Suprapubic skin (tissue), 4 donors: Measurements from ENCODE around the gene TAF1. TPM values are rescaled to one million over a fixed set of nuclear protein-coding genes. Genes with fewer than 3 reads are reported as not detected.

Experiments used
- DNase-seq, 2 donors: peaks; one replicate each; pipeline ENCODE4 v3.0.0-alpha.2; 2019; ENCODE audit warnings: low spot score in 2 of 2
- H3K27ac ChIP-seq: fragments of 200-600 bp; sonication (generic); one replicate; pipeline ENCODE4 v1.5.1; 2019
- H3K27me3 ChIP-seq: fragments of 200-600 bp; sonication (generic); one replicate; pipeline ENCODE4 v1.5.1; 2019
- H3K36me3 ChIP-seq: fragments of 200-600 bp; sonication (generic); one replicate; pipeline ENCODE4 v1.5.1; 2019
- H3K4me1 ChIP-seq: fragments of 200-600 bp; sonication (generic); one replicate; pipeline ENCODE4 v1.5.1; 2019
- H3K4me3 ChIP-seq: fragments of 200-600 bp; sonication (generic); one replicate; pipeline ENCODE4 v1.5.1; 2019; ENCODE audit warnings: mild to moderate bottlenecking
- H3K9me3 ChIP-seq: fragments of 200-600 bp; sonication (generic); one replicate; pipeline ENCODE4 v1.5.1; 2019
- CTCF ChIP-seq, 2 donors: fragments of 200-600 bp in 1 of 2; fragments of 450-650 bp in 1 of 2; sonication (generic) in 1 of 2; IDR thresholded peaks; one replicate each; pipeline ENCODE4 v1.5.1; 2016 to 2019; ENCODE audit warnings: antibody characterized with exemption in 2 of 2, mild to moderate bottlenecking in 1 of 2, moderate library complexity in 1 of 2
- EP300 ChIP-seq: sonication (generic); formaldehyde crosslinking; IDR thresholded peaks from one replicate; pipeline ENCODE4 v1.6.1; 2017; ENCODE audit warnings: antibody characterized with exemption
- POLR2A ChIP-seq, 2 donors: fragments of 450-650 bp; IDR thresholded peaks; one replicate each; pipeline ENCODE4 v1.6.1; 2017; ENCODE audit warnings: antibody characterized with exemption in 2 of 2, mild to moderate bottlenecking in 2 of 2, moderate library complexity in 2 of 2
- POLR2AphosphoS5 ChIP-seq, 3 donors: sonication (generic); formaldehyde crosslinking; IDR thresholded peaks; one replicate each; pipeline ENCODE4 v1.6.1; 2017; ENCODE audit warnings: antibody characterized with exemption in 3 of 3
- WGBS: methylation state at CpG from one replicate; pipeline ENCODE4 v1.1.5; 2018; 5-methylcytosine and 5-hydroxymethylcytosine counted together
- total RNA-seq, 4 donors: library from RNA; depleted of rRNA; stranded (reverse); fragments of >200 nt; gene quantifications; one replicate each; pipeline ENCODE4 v1.1.0, GENCODE V29; 2016

Gene TAF1
- total RNA-seq, 4 donors from 2014 or later: 24.5 to 92.5 (median 45.2) TPM

GRCh38 chrX:71420686-71421085 lies 54.5 kb downstream of the TAF1 start:
- no peak for DNase-seq
- H3K4me3 ChIP-seq: no peak overlapping the region
- TF ChIP-seq POLR2AphosphoS5 (IDR thresholded peaks at IDR 0.05) (no peak), EP300 (no peak), CTCF (IDR thresholded peaks at IDR 0.05) (no peak), POLR2A (IDR thresholded peaks at IDR 0.05) (no peak)
- H3K36me3 ChIP-seq: peaks cover 41% of the 10 kb centered on the region
- no peaks in the 10 kb centered on the region for H3K27me3 ChIP-seq
- WGBS: 80% methylated on average over 1 of the region's 20 CpGs
- H3K27ac ChIP-seq: no peak overlapping the region
- H3K4me1 ChIP-seq: no peaks in the 10 kb centered on the region
- no peaks in the 10 kb centered on the region for H3K9me3 ChIP-seq

DNA sequence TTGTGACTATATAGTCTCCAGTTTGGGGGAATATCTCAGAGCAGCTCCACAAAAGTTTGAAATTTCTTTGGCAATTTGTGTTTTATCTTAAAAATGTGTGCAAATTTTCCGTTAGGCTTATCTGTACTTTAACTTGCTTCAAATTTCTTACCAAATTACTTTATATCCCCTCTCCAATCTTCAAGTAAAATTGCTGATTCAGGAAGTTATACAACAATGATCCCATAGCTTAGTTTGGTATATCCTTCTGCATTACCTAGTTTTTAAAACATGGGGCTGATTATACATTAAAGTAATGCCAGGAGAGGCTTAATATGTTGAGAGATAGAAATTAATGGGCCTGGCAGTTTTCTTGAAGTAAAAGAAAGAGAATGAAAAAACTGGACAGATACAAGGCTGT lies 66.6 kb downstream of the TAF1 start:
- Histone ChIP-seq H3K27ac (no peak overlapping the region), H3K4me3 (no peak overlapping the region), H3K9me3 (no peaks in the 10 kb centered on the region), H3K36me3 (peaks cover under 1% of the 10 kb centered on the region), H3K4me1 (no peaks in the 10 kb centered on the region), H3K27me3 (no peaks in the 10 kb centered on the region)
- TF ChIP-seq POLR2AphosphoS5 (IDR thresholded peaks at IDR 0.05) (no peak), POLR2A (IDR thresholded peaks at IDR 0.05) (no peak), EP300 (no peak), CTCF (IDR thresholded peaks at IDR 0.05) (no peak)
- DNase-seq: no peak
- WGBS: 73% methylated on average over 1 of the region's 1 CpG

GRCh38 chrX:71438750-71439149 lies 72.6 kb downstream of the TAF1 start:
- WGBS: 83% methylated on average over 6 of the region's 6 CpGs
- H3K36me3 ChIP-seq: peaks cover 12% of the 10 kb centered on the region
- no peak overlapping the region for H3K4me3 ChIP-seq
- H3K27ac ChIP-seq: no peak overlapping the region
- no peak for DNase-seq
- H3K27me3 ChIP-seq: no peaks in the 10 kb centered on the region
- no peaks in the 10 kb centered on the region for H3K9me3 ChIP-seq
- H3K4me1 ChIP-seq: no peaks in the 10 kb centered on the region
- no peak for TF ChIP-seq POLR2A (IDR thresholded peaks at IDR 0.05)
- no peak for TF ChIP-seq EP300
- TF ChIP-seq CTCF (IDR thresholded peaks at IDR 0.05): no peak
- no peak for TF ChIP-seq POLR2AphosphoS5 (IDR thresholded peaks at IDR 0.05)

- TF ChIP-seq CTCF (IDR thresholded peaks at IDR 0.05): no peak
- no peak for TF ChIP-seq EP300
- TF ChIP-seq POLR2AphosphoS5 (IDR thresholded peaks at IDR 0.05): no peak
- TF ChIP-seq POLR2A (IDR thresholded peaks at IDR 0.05): no peak
- no peaks in the 10 kb centered on the region for H3K27me3 ChIP-seq
- no peaks in the 10 kb centered on the region for H3K9me3 ChIP-seq
- H3K27ac ChIP-seq: no peak overlapping the region
- no peak for DNase-seq
- H3K4me3 ChIP-seq: no peak overlapping the region
- 88% methylated on average over 3 of the region's 3 CpGs for WGBS
- H3K36me3 ChIP-seq: peaks cover 18% of the 10 kb centered on the region
- H3K4me1 ChIP-seq: no peaks in the 10 kb centered on the region
These were observed 73.3 kb downstream of the TAF1 start for GRCh38 chrX:71439420-71439819.

DNA sequence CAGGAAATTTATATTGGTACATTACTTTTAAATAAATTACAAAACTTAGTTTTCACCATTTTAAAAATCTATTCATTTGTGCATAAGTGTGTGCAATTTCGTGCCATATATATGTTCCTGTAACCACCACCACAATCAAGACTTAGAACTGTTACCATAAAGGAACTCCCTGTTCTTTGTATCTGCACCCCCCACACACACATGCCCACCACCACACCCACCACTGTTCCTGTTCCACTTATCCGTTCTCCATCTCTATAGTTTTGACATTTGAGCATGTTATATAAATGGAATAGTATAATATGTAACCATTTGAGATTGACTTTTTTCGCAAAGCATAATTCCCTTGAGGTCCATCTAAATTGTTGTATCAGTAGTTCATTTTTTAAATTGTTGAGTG lies 73.7 kb downstream of the TAF1 start:
- DNase-seq: no peak
- Histone ChIP-seq H3K4me1 (no peaks in the 10 kb centered on the region), H3K4me3 (no peak overlapping the region), H3K27me3 (no peaks in the 10 kb centered on the region), H3K36me3 (peaks cover 22% of the 10 kb centered on the region), H3K9me3 (no peaks in the 10 kb centered on the region), H3K27ac (no peak overlapping the region)
- no peak for TF ChIP-seq POLR2A (IDR thresholded peaks at IDR 0.05)
- no peak for TF ChIP-seq POLR2AphosphoS5 (IDR thresholded peaks at IDR 0.05)
- no peak for TF ChIP-seq EP300
- no peak for TF ChIP-seq CTCF (IDR thresholded peaks at IDR 0.05)
- 75% methylated on average over 3 of the region's 3 CpGs for WGBS
